Measurements from ENCODE around the gene FSTL4.

The FSTL4 gene

DNA sequence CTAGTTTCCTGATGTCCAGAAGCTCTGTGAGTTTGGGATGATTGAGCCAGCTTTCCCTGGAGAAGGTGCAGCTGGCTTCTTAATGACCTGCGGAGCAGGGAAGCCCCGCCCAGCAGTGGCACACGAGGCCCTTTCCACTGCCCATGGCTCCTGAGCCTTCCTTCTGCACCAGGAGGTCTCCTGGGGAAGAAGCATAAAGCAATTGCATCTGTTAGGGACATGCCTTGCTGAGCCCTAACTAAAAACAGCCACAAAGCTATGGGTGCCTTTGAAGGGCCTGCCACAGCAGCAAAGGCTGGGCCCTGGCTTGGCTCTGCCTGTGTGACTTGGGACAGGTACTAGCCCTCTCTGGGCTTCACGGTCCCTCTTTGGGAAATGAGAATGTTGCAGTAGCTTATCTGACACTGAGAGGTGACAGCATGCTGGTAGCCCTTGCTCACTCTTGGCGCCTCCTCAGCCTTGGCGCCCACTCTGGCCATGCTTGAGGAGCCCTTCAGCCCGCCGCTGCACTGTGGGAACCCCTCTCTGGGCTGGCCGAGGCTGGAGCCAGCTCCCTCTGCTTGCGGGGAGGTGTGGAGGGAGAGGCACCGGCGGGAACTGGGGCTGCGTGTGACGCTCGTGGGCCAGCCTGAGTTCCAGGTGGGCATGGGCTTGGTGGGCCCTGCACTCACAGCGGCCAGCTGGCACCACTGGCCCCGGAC is 218.4 kb downstream of the FSTL4 start:
- no peak overlapping the region for H3K4me3 ChIP-seq (ENCODE audit: low read depth, low read length)
- in situ Hi-C loops (cut with HindIII; ENCODE audit: low sequenced_read_pairs) = no loop called here
- no peak for DNase-seq (ENCODE audit: low read depth, low spot score)
- TF ChIP-seq, protein P1, sequence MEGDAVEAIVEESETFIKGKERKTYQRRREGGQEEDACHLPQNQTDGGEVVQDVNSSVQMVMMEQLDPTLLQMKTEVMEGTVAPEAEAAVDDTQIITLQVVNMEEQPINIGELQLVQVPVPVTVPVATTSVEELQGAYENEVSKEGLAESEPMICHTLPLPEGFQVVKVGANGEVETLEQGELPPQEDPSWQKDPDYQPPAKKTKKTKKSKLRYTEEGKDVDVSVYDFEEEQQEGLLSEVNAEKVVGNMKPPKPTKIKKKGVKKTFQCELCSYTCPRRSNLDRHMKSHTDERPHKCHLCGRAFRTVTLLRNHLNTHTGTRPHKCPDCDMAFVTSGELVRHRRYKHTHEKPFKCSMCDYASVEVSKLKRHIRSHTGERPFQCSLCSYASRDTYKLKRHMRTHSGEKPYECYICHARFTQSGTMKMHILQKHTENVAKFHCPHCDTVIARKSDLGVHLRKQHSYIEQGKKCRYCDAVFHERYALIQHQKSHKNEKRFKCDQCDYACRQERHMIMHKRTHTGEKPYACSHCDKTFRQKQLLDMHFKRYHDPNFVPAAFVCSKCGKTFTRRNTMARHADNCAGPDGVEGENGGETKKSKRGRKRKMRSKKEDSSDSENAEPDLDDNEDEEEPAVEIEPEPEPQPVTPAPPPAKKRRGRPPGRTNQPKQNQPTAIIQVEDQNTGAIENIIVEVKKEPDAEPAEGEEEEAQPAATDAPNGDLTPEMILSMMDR (IDR thresholded peaks at IDR 0.05; ENCODE audit: low read depth, low read length) = no peak

DNA sequence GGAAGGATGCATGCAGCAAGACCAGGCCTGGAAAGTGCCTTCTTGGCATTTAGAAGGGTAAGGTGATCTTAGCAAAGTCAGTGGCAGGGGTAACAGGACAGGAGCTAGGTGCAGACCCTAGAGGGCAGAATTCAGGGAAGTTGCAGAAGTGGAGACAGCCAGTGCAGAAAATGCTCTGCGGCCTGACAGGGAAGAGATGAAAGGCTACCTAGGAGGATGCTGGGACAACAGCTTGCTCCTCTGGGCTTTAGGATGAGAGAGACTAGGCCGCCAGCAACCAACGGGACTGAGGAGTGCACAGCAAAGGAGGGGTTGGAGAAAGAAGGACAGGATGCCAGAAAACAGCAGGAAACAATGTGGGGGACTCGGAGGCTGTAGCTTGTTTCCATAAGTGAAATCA is 219.9 kb downstream of the FSTL4 start:
- H3K4me3 ChIP-seq (ENCODE audit: low read depth, low read length) = no peak overlapping the region
- TF ChIP-seq, protein P1 (IDR thresholded peaks at IDR 0.05; ENCODE audit: low read depth, low read length) = no peak
- no peak for DNase-seq (ENCODE audit: low read depth, low spot score)
- in situ Hi-C loops (cut with HindIII; ENCODE audit: low sequenced_read_pairs) = no loop called here

DNA sequence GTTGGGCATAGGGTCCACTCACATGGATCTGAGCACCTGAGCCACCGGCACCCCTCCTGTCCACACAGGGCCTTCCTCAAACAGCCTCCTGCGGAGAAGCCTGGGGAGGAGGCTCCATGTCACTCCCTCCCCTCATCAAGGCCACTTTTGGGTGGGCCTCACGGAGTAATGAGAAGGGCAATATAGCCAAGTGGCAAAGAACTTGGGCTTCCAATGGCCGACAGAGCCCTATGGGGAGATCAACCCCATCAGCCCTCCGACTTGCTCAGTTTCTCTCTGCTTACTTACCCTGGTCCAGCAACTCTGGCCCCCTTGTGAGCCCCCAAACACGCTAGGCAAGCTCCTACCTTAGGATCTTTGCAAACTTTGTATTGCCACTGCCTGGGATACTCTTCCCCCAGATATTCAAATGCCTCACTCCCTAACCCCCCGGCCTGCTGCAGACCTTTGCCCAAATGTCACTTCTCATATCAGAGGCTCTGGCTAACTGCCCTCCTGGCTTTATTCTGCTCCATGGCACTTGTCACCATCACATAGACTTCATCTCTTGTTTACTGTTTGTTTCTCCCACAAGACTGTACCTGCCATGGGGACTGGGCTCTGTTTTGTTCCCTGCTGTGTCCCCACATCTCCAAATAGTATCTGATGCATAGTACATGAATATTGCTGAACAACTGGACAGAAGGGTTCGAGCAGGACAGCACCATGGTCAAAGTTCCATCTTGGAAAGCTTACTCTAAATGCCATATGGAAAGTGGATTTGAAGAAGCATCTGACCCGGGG is 220.8 kb downstream of the FSTL4 start:
- no peak overlapping the region for H3K4me3 ChIP-seq (ENCODE audit: low read depth, low read length)
- in situ Hi-C loops (cut with HindIII; ENCODE audit: low sequenced_read_pairs) = no loop called here
- TF ChIP-seq, protein P1 (IDR thresholded peaks at IDR 0.05; ENCODE audit: low read depth, low read length) = no peak
- no peak for DNase-seq (ENCODE audit: low read depth, low spot score)

DNA sequence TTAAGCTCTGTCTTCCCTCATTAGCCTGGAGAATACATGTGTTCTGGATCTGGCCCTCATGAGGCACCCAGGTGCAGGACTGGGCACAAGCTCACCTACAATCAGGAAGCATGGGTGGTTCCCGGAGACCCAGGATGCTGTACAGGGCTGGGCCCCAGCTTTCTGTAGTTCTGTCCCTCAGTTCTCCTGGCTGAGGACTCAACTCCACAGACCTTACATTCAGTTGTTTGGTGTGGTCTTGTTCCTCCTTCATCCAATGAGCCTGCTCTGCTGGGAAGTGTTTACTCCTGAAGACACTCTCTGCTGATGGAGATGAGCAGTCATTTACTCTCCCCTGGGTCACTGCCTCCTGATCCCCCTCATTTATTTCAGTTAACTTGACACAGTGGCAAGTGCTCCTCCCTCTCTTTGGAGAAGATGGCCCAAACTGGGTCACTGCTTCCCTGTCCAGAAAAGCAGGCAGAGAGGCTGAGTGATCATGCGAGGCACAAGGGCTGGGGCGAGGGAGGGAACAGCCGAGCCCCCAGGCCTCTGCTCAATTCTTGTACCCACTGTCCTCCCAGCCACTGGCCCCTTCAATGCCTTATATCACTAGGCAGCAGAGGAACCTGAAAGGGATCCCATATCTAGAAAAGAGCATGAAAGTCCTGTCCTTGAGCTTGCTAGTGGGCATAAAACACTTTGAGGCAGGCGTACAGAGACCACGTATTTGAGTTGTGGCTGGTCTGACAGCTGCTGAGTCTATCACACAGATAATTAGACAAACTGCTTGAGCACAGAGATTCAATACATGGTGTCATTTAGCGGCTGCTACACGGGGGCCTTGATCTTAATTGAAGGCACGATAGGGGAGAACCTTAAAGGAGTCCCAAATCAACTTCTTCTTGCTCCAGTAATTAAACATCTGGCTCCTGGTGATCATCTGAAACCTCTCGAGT is 221.7 kb downstream of the FSTL4 start:
- TF ChIP-seq, protein P1 (IDR thresholded peaks at IDR 0.05; ENCODE audit: low read depth, low read length) = no peak
- in situ Hi-C loops (cut with HindIII; ENCODE audit: low sequenced_read_pairs) = no loop called here
- DNase-seq (ENCODE audit: low read depth, low spot score) = no peak
- no peak overlapping the region for H3K4me3 ChIP-seq (ENCODE audit: low read depth, low read length)

DNA sequence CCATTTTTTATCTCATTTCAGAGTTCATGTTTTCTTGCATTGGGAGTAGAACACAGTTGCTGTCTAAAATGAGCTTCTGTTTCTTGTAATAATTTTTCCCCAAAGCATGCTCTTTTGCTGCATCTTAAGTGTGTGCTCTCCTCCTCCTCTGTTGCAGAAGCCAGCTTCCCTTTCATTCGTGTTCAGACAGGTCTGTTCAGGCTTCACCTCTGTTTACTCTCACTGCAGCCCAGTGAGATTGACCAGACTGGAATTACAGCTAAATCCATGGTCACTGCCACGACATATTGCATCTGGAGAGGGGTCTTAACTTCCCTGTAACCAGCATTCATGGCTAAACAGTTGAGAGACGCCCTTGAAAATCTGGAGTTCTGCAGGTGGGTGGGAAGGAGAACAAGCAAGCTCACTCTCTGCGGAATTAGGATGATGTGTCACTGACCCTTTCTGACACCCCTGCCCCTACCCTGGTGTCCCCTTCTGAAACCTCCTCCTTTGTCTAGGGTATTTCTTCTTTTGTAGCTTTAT is 223.2 kb downstream of the FSTL4 start:
- H3K4me3 ChIP-seq (ENCODE audit: low read depth, low read length) = no peak overlapping the region
- in situ Hi-C loops (cut with HindIII; ENCODE audit: low sequenced_read_pairs) = no loop called here
- DNase-seq (ENCODE audit: low read depth, low spot score) = no peak
- TF ChIP-seq, protein P1 (IDR thresholded peaks at IDR 0.05; ENCODE audit: low read depth, low read length) = no peak

DNA sequence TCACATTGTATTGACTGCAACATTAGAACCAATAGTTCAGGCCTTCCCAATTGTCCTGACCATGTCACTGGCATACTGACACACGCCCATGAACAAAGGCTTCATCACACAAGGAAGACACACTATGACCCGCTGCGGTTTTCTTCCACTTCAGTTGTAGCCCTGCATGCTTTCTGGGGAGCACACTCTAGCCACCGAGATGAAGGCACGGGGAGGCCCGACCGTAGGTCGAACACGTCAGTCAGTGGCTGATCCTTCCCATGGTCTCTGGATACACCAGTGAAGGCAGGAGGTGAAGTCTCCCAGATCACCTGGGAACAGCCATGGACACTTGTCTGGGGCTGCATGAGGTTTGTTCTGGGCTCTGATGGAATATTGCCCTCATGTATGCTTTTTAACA is 224.7 kb downstream of the FSTL4 start:
- H3K4me3 ChIP-seq (ENCODE audit: low read depth, low read length) = no peak overlapping the region
- in situ Hi-C loops (cut with HindIII; ENCODE audit: low sequenced_read_pairs) = no loop called here
- DNase-seq (ENCODE audit: low read depth, low spot score) = no peak
- TF ChIP-seq, protein P1 (IDR thresholded peaks at IDR 0.05; ENCODE audit: low read depth, low read length) = no peak

Data from astrocyte of the spinal cord (primary cell).